Stimulated activated CD8-positive, alpha-beta memory T cell treated with anti-CD3 and anti-CD28 coated beads, Interleukin-15, amount 100 ng/mL, for 4 hours (primary cell): ENCODE data around the gene C11orf91.
"Not testable (repeated sequence)": the region's sequence is repeated elsewhere in the genome, so short reads cannot be mapped to it uniquely, and the experiment has no call there.

Source experiments
- DNase-seq, 2 donors: peaks; one replicate each; pipeline ENCODE4 v3.0.0-alpha.2; 2020; ENCODE audit warnings: low read depth in 2 of 2

C11orf91 gene

DNA sequence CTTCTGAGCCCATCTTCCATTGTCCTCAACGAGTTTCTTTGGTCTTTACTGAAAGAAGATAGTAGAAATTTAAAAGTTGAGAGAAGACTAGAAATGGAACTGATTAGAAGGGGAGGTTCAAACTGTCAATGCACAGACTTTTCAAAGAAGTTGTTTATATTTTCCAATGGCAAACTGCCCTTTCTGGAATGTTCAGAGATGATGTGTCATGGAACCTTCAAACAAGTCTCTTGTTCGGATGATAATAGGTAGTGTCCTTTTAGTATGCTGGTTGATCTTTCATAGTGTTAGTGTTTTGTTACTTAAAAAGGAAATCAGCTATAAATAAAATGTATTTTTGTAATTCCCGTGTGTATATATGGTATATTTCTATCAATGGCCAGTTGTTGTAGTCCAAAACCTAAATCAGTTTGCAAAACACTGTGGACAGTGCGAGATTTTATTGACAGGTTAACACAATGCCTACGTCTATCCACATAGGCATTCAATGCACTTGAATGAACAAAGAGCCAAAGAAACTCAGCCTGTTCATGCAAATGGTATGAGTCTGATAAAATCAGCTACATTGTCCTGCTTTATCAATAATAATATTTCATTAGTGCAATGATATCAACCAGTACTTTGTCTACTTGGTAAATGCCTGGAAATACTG lies 30.9 kb downstream of the C11orf91 start:
- DNase-seq: no peak

DNA sequence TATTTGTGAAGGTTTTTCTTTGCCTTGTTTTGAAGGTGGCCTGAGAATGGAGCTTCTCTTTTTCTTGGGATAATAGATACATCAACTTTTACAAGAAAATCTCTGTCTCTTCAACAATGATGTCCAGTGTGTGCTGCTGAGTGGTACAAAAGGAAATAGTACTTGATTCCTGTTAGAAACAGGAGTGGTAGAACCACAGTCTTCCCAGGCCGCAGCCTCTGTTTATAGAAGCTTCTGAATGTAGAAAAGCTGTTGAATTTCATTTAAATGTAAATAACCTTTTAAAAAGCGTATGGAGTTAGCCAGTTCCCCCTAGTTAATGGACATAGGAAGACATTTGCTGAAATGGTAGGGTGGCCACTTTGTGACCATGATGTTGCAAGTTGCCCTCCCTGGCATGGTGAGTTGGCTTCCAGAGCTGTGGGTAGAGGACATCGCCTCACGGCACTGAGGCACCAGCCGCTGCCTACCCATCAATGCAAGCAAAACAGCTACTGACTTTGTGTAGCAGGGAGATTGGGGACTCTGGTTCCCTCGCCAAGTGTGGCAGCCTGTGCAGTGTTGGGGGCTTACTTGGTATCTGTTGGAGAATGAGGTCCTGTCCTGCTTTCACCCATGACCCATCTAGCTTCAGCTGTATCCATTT lies 31.6 kb downstream of the C11orf91 start:
- no peak for DNase-seq

DNA sequence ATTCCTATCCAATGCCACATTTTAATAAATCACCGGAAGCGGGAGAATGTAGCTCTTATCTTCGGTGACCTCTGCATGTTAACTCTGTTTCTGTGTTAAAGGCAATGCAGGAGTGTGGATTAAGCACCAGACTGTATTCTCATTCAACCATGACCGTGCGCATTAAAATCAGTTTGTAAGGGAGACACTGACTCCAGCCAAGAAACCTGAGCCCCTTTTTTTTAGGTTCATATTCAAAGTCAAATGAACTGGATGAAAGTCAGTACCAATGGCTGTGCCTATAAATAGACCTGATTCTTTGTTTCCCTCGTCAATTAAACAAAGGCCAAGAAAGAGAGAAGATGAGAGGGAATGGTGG lies 32.2 kb downstream of the C11orf91 start:
- no peak for DNase-seq

DNA sequence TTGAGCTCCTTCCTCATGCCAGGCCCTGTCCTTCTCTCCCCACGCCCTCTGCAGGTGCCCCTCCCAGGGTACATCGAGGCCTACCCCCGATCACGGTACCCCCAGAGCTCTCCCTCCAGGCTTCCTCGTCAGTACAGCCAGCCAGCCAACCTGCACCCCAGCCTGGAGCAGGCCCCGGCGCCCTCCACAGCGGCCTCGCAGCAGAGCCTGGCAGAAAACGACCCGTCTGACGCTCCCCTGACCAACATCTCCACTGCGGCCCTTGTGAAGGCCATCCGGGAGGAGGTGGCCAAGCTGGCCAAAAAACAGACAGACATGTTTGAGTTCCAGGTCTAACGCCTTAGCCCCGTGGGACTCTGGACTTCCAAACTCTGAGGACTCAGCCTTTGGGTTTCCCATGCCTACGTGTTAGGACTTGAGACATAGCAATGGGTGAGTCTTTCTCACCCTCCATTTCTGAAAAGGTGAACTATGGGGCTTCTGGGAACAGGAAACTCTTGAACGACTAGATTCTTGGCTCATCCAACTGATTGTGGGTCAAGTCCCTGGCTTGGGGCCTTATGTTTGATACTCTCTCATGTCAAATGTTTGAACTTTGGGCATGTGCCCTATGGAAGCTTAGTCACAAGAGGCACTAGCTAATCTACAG lies 32.7 kb downstream of the C11orf91 start:
- no peak for DNase-seq

DNA sequence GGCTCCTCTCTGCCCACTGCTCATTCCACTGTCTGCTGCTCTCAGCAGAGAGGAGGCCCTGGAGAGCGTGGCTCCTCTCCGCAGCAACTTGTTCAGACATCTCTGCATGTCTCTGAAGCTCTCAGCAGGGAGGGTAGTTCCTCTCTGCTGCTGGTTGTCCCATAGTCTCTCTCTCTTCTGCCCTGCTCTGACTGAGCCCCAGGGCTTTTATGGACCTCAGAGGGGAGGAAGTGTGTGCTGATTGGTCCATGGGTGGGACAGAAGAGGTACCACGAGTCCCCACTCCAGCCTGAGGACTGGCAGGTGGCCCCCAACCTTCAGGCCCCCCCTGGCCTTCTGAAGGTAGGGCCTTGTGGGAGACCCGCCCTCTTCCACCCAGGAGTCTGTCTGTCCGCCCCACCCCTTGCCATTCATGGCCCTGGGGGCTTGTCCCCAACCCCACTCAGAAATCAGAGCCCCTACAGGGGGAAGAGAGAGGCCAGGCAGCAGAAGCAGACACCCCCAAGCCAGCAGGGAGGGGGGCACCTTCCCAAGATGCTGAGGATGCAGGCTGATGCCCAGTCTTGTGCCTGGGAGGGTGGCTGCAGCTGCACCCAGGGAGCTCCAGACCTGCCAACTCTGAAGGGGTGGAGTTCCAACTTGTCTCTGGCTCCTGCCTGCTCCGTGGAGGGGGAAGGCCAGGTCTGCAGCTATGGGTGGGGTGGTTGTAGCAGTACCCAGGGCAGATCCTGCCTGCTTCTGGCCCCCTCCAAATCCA lies 35.1 kb downstream of the C11orf91 start:
- DNase-seq: no peak

DNA sequence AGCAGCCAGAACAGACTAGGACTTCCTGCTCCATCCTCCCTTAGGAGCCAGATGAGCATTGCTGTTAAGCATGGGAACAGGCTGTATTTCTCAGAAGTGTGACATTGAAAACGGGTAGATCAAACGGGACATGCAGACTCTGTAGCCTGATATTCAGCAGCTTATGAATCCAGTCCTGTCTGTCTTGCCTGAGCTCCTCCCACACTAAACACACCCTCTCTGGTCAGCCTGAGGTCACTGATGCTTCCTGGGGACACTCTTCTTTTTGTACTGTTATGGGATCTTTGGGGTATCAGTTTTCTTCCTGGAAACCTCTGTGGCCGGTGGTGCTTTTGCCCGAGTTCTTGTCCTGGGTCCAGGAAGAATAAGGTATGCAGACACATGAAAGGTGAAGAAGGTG lies 35.8 kb downstream of the C11orf91 start:
- DNase-seq: no peak

DNA sequence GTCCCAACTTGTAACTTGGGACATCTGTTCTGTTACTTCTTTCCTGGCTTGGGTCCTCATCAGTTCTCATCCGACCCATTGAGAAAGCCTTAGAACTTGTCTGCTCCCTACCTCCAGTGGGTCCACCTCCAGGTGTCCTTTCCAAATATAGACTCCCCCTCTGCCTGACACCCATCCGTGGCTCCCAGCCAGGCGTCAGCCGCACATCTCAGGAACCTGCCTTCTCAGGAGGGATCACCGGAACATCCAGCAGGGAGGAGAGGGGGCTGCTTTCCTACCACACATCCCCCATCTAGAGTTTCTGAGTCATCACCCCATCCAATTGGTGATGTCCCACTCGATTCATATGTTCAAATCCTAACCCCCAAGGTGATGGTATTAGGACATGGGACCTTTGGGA lies 36.5 kb downstream of the C11orf91 start:
- DNase-seq: no peak

DNA sequence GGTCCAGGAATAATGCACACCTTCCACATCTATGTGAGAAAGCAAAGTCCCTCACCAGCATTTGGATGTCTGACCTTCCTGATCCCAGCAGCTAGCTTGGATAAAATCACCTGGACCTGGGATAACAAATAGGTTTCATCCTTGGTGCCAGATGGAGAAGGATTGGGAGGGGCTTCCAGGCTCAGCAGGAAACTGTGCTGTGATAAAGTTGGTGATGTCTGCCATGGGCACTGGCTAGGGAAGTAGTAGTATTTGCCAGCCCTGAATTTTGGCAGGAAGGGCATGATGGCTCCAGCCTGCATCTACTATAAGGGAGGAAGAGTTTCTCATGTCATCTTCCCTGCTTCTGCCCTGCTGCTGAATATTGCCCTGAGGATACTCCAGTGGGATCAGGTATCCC lies 37.5 kb downstream of the C11orf91 start:
- DNase-seq: no peak

DNA sequence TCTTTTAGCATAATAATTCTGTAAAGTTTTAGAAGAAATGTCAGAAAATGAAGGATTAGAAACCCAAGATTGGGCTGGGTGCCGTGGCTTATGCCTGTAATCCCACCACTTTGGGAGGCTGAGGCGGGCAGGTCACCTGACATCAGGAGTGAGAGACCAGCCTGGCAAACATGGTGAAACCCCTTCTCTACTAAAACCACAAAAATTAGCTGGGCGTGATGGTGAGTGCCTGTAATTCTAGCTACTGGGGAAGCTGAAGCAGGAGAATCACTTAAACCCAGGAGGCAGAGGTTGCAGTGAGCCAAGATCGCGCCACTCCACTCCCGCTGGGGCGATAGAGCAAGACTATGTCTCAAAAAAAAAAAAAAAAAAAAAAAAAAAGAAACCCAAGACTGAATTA lies 39.1 kb downstream of the C11orf91 start:
- DNase-seq: not testable (repeated sequence)

DNA sequence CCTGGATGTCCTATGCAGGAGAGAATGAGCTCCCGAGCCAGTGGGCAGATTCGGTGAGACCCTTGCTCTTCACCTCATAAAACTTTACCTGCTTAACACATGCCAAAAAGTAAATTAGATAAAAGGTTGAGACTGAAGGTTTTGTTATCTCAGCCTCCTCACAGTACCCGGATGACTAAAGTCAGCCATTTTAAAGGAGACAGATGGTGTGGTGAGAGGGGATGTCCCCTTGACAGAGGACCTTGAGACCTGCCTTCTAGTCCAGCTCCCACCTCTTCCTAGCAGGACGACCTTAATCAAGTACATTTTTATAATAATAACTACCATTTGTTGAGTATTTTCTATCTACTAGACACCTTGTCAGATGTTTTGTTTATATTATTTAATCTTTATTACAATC lies 39.7 kb downstream of the C11orf91 start:
- DNase-seq: no peak

DNA sequence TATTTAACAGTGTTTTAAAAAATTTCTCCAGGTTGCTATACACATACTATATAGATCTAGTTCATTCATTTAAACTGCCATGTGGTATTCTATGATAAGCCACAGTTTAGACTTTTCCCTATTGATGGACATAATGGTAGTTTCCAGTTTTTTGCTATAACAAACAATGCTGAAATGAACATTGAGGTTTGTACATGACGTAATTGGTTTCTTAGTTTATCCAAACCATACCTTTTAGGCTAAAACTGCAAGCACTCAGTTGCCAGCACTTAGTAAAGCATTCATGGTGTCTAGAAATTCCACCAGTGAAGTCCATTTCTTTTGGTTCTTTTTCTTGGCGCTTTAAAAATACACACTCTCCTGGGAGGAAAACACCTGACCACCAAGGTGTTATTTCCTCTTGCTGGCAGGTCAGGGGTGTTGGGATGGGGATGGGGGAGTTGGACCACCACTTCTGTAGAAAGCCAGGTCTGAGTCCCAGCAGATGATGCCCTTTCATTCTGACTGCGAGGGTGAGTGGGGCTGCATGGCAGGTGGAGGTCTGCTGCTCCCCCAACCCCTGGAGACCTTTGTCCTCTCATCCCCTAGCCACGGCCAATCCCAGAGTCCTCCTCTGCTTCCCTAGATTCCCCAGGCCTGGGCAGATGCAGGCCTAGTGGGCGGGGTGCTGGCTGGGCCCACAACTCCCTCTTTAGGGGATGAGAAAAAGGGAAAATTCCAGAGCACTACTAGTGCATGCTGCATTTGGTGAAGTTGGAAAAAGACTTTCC lies 41.1 kb downstream of the C11orf91 start:
- DNase-seq: no peak

DNA sequence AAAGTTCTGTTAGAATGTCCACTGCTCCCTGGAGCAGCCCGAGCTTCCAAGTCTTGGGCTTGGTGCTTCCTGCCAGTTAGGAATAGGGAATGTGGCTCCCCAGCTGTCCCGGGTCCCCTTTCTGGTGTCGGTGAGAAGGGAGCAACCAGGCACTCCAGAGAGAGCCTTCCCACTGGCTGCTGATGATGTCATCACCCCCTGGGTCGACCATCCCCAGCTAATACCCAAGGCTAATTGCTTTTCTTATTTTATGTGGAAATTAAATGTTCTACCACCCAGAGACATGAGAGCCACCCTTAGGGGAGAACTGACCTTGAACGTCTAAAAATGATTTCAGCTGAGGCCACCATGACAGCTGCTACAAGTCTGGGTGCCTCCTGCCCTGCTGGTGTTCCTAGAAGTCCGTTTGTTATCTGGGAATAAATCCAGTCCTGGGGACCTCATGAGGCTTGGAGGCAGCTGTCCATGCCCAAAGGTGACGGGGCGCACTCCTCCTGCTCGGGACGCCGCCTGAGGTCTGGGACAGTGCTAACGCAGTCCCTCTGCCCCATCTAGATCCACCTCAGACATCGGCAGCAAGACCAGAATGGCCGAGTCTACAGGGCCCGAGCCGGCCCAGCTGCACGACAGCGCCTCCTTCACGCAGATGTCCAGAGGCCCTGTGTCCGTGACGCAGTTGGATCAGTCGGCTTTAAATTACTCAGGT lies 42.3 kb downstream of the C11orf91 start:
- no peak for DNase-seq

DNA sequence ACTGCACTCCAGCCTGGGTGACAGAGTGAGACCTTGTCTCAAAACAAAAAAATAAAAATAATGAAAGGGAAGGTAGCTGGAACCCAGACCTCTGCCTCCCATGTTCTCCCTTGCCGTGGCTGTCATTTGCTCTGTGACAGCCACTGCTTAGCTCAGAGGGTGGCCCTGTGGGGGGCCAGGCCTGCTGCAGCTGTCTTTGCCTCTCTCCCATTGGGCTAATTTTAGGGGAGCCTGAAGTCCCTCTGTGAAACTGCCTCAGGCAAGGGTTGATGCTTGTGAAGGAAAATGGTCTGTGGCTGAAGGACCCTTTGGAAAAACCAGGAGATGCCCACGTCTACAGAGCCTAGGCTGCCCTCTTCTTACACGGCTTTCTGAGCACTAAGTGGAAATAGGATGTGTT lies 42.9 kb downstream of the C11orf91 start:
- DNase-seq: no peak

DNA sequence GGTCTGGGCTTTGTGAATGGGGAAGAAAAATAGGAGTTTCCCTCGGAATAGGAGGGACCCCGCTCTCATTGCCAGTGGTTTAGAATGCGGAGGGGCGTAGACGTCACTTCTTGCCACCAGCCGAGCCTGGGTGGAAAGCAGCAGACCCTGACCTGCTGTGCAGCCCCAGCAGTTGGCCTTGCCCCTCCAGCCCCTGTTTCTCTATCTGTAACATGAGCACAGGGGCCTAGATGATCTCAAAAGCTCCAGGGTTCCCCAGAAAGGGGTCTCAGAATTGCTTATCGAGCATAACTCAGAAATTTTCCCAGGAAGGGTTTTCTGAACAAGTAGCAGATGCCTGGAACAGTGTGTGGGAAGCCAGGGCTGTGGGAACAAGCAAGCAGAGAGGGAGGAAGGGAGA lies 43.9 kb downstream of the C11orf91 start:
- no peak for DNase-seq

DNA sequence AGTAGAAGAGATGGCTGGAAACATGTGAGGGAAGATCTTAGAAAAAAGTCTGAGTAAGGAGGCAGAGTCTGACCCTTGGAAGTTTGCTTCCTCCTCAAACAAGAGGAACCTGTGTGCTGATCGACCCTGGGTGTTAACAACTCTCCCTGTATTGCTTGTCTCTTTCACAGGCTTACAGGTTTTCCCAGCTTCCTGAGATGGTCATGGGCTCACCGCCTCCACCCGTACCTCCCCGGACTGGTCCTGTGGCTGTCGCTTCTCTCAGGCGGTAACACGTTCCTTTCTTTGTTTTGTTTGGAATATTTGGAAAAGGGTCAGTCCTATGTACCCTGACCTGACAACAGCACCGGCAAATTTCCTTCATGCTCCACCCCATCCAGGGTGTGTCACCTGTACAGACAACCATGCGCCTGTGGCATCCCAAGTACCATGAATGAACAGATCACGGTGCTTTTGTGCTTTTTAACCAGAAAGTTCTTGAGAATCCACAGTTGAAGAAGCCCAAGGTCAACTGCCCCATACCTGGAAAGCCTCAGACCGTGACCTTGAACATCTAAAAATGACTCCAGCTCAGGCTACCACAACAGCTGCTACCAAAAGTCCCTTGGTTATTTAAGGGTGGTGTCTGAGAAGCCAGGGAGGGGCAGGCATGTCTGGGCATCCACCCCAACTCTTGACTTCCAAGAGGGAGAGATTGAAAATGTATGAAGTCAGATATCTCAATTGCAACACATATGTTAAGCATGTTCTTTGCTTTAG lies 44.6 kb downstream of the C11orf91 start:
- no peak for DNase-seq

DNA sequence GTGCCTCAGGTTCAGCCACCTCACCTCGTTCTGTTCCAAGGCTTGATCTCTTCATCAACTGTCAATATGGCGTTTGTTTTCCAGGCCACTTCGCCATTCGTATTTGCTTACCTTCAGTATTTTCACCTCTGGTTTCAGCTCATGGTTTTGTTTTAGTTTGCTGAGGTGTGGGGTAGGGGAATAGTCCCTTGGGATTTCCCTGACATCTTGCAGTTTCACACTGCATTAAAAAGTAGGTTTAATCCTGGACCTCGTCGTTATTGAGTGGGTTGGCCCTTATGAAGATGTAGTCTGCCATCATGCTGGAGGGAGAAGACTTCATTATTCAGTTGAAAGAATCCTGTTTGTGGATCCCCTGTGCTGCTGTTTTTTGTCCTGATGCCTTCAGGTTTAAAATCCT lies 46.0 kb downstream of the C11orf91 start:
- DNase-seq: no peak

DNA sequence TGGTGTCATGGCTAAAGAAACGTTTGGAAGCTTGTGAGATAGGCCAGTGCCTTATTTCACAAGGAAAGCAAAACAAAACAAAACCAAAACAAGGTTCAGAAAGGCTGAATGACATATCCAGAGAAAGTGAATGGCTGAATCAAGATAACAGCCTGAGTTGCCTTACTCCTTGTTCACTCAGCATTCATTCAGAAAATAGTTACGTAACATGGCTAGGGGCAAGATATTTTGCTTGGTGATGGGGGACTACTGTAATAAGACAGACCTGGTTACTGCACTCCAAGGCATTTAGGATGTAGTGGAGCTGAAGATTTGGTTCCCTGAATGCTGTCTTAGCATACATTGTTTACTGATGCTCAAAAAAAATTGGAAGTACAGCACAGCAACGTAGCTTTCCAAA lies 47.7 kb downstream of the C11orf91 start:
- no peak for DNase-seq

DNA sequence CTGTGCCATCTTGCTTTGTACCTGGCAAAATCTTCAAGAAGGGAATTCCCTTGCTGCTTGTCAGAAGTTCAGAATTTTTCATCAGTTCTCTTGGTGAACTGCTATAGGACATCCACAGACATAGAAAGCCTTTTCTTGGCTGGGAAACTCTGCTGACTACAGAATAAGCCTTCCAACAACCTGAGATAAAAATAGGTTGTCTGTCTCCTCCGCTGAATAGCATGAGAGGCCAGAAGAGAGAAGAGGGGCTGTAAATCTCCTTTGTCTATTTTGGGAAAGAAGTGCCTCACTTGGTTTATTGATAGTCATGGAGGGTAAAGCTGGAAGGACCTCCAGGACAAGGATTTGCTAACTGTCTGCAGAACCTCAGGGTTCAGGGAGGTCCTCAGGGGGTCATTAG lies 48.2 kb downstream of the C11orf91 start:
- no peak for DNase-seq

DNA sequence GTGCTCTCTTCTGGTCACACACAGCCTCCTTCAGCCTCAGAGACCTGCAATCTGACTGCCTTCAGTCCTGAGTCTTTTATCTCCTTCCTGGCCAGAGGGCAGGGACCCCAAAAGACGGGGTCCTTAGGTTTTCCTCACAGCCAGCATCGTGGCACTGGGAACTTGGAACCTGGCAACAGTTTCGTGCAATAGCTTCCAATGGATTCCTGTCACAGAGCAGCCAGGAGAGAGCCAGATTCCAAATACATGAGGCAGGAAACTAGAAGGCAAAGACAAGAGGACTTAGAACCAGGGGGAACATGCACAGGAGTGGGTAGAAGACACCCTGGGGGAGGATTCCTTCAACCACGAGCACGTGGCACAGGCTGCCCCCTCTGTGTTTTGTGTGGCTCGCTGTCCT lies 48.6 kb downstream of the C11orf91 start:
- no peak for DNase-seq

DNA sequence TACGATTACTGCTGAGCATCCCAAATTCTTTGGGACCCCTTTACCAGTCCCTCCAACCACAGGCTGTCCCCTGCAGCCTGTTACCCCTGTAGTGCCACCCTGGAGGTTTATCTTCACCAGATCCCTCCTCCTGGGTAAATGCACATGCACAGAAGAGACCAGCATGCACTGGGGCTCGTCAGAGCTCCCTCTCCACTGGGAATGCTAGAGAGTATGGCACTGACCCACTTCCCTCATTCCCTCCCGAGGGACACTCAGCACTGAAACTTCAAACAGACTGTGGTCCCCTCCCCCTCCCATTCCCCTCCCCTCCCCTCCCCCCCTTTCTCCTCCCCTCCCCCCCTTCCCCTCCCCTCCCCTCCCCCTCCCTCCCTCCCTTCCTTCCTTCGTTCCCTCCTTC lies 49.1 kb downstream of the C11orf91 start:
- DNase-seq: no peak

DNA sequence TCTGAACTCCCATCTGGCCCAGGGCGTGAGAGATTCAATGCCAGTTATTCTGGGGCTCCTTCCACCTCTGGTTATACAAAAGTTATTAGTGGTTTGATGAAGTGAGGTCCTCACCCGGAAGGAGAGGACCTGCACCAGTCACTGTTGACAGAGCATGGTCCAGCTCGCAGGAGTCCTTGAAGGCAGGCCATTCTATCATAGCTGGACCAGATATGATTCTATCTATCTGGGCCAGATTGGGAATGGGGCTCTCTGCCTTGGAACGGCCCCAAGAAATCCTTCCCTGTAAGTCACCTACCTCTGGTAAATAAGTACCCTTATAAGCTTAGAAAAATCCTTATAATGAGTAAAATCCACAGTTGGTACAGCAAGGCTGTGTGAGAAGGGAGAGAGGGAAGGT lies 50.7 kb downstream of the C11orf91 start:
- no peak for DNase-seq
